DLD1 (cell line): Measurements from ENCODE around the gene CPNE9.

Experiments used
- in situ Hi-C: cut with HindIII; loops from 2 replicates; pipeline ENCODE4 v1.10.0; 2017; ENCODE audit warnings: low sequenced_read_pairs

Gene CPNE9

GRCh38 chr3:9715136-9715535 lies 11.5 kb downstream of the CPNE9 start:
- in situ Hi-C loops = no loop called here

- in situ Hi-C loops = no loop called here
These were observed 12.3 kb downstream of the CPNE9 start for GRCh38 chr3:9715764-9716437.

GRCh38 chr3:9716801-9717555 lies 13.3 kb downstream of the CPNE9 start:
- in situ Hi-C loops = no loop called here

- in situ Hi-C loops = no loop called here
These were observed 13.9 kb downstream of the CPNE9 start for GRCh38 chr3:9717563-9717962.

- in situ Hi-C loops = no loop called here
These were observed 14.5 kb downstream of the CPNE9 start for GRCh38 chr3:9718118-9718517.

- in situ Hi-C loops = no loop called here
These were observed 17.5 kb downstream of the CPNE9 start for GRCh38 chr3:9721015-9721699.

GRCh38 chr3:9721700-9722060 lies 18.0 kb downstream of the CPNE9 start:
- in situ Hi-C loops = no loop called here

- in situ Hi-C loops = no loop called here
These were observed 22.3 kb downstream of the CPNE9 start for GRCh38 chr3:9725775-9726515.

- in situ Hi-C loops = no loop called here
These were observed 23.5 kb downstream of the CPNE9 start for GRCh38 chr3:9727041-9727595.

GRCh38 chr3:9727743-9728142 lies 24.1 kb downstream of the CPNE9 start:
- in situ Hi-C loops = no loop called here

- in situ Hi-C loops = no loop called here
These were observed 25.8 kb downstream of the CPNE9 start for GRCh38 chr3:9729419-9729818.

GRCh38 chr3:9730657-9731205 lies 27.1 kb downstream of the CPNE9 start:
- in situ Hi-C loops = no loop called here

- in situ Hi-C loops = no loop called here
These were observed 27.8 kb downstream of the CPNE9 start, which contains the start of gene BRPF1 for GRCh38 chr3:9731206-9732079. Gene BRPF1 (plus strand): TSS chr3:9731735. CDS start chr3:9734141, 2,406 bp downstream.

- in situ Hi-C loops = no loop called here
These were observed 28.6 kb downstream of the CPNE9 start for GRCh38 chr3:9732080-9732739.

GRCh38 chr3:9732740-9733115 lies 29.1 kb downstream of the CPNE9 start:
- in situ Hi-C loops = no loop called here

- in situ Hi-C loops = no loop called here
These were observed 33.2 kb downstream of the CPNE9 start for GRCh38 chr3:9736831-9737230.

GRCh38 chr3:9739181-9739580 lies 35.5 kb downstream of the CPNE9 start:
- in situ Hi-C loops = no loop called here

GRCh38 chr3:9742560-9742959 lies 38.9 kb downstream of the CPNE9 start:
- in situ Hi-C loops = no loop called here

- in situ Hi-C loops = no loop called here
These were observed 39.9 kb downstream of the CPNE9 start for GRCh38 chr3:9743548-9743947.
